HPDE6-E6E7 (cell line): ENCODE results near the gene ERBB4.
A peak's percentile ranks its signal among the peaks of the same experiment; 100 is the strongest.
"Not testable (repeated sequence)": the region's sequence is repeated elsewhere in the genome, so short reads cannot be mapped to it uniquely, and the experiment has no call there.

Source experiments
- DNase-seq: peaks from one replicate; pipeline ENCODE4 v3.0.0; 2011; ENCODE audit warnings: missing footprints; ENCODE audit errors: extremely low spot score

The ERBB4 gene

GRCh38 chr2:212013626-212014025 is 525.0 kb downstream of the ERBB4 start:
- no peak for DNase-seq

GRCh38 chr2:212010305-212010704 is 528.3 kb downstream of the ERBB4 start:
- DNase-seq: not testable (repeated sequence)

GRCh38 chr2:212007972-212008371 is 530.6 kb downstream of the ERBB4 start:
- no peak for DNase-seq

GRCh38 chr2:212005085-212005671 is 533.4 kb downstream of the ERBB4 start:
- peak; percentile 13 for DNase-seq

- DNase-seq: no peak
Observed at GRCh38 chr2:212001325-212001724, 537.3 kb downstream of the ERBB4 start.

- no peak for DNase-seq
Observed at GRCh38 chr2:211996857-211997256, 541.7 kb downstream of the ERBB4 start.

- DNase-seq: no peak
Observed at GRCh38 chr2:211994806-211995205, 543.8 kb downstream of the ERBB4 start.

GRCh38 chr2:211990335-211990734 is 548.3 kb downstream of the ERBB4 start:
- DNase-seq: no peak

GRCh38 chr2:211986313-211986712 is 552.3 kb downstream of the ERBB4 start:
- DNase-seq: no peak

GRCh38 chr2:211985393-211985792 is 553.2 kb downstream of the ERBB4 start:
- no peak for DNase-seq

GRCh38 chr2:211982162-211982561 is 556.4 kb downstream of the ERBB4 start:
- no peak for DNase-seq

GRCh38 chr2:211981451-211981850 is 557.2 kb downstream of the ERBB4 start:
- DNase-seq: no peak

- no peak for DNase-seq
Observed at GRCh38 chr2:211976076-211976475, 562.5 kb downstream of the ERBB4 start.

- DNase-seq: no peak
Observed at GRCh38 chr2:211967234-211967633, 571.4 kb downstream of the ERBB4 start.

- no peak for DNase-seq
Observed at GRCh38 chr2:211963969-211964368, 574.6 kb downstream of the ERBB4 start.

- DNase-seq: no peak
Observed at GRCh38 chr2:211957799-211958198, 580.8 kb downstream of the ERBB4 start.

GRCh38 chr2:211955648-211956047 is 583.0 kb downstream of the ERBB4 start:
- DNase-seq: no peak

GRCh38 chr2:211948932-211949331 is 589.7 kb downstream of the ERBB4 start:
- DNase-seq: no peak

GRCh38 chr2:211946960-211947359 is 591.6 kb downstream of the ERBB4 start:
- no peak for DNase-seq

GRCh38 chr2:211944572-211944971 is 594.0 kb downstream of the ERBB4 start:
- no peak for DNase-seq

GRCh38 chr2:211942153-211942552 is 596.4 kb downstream of the ERBB4 start:
- no peak for DNase-seq

GRCh38 chr2:211941216-211941747 is 597.3 kb downstream of the ERBB4 start:
- no peak for DNase-seq

- no peak for DNase-seq
Observed at GRCh38 chr2:211939177-211939576, 599.4 kb downstream of the ERBB4 start.

- DNase-seq: no peak
Observed at GRCh38 chr2:211934811-211935210, 603.8 kb downstream of the ERBB4 start.
